Fibroblast of lung (primary cell): Measurements from ENCODE around the gene ACADSB.

Source experiments
- CTCF ChIP-seq, 2 donors: IDR thresholded peaks in 1 of 2; conservative IDR thresholded peaks in 1 of 2; 1 replicate in 1 of 2; 2 replicates in 1 of 2; pipeline ENCODE4 v1.5.1; 2011 to 2012; ENCODE audit warnings: low read length in 2 of 2, control low read depth in 1 of 2, inconsistent platforms in 1 of 2, low read depth in 1 of 2, mild to moderate bottlenecking in 1 of 2
- EZH2 ChIP-seq: IDR thresholded peaks from 2 replicates; pipeline ENCODE4 v1.5.1; 2012; ENCODE audit warnings: low read length, control low read depth, mild to moderate bottlenecking; ENCODE audit errors: missing control alignments

GRCh38 chr10:123013456-123014419 lies 4.9 kb downstream of the ACADSB start:
- no peak for TF ChIP-seq CTCF (conservative IDR thresholded peaks at IDR 0.05 in 1 of 2, IDR thresholded peaks at IDR 0.05 in 1 of 2; ENCODE audit: low read depth in 1 of 2, low read length in 2 of 2)
- TF ChIP-seq EZH2 = no peak
